ENCODE results near the gene ACTR1A.

Gene ACTR1A

GRCh38 chr10:102465466-102465865 is 37.0 kb downstream of the ACTR1A start:
- peaks cover 27 to 50% of the 10 kb centered on the region in 2 experiments for H3K27me3 ChIP-seq (ENCODE audit: control insufficient read depth in 1 of 2, insufficient read depth in 1 of 2, low read length in 2 of 2)
- no peak overlapping the region for H2AK5ac ChIP-seq (ENCODE audit: low read length, severe bottlenecking)
- no peak overlapping the region for H3K9ac ChIP-seq (ENCODE audit: low read length)
- no peaks in the 10 kb centered on the region for H3K9me3 ChIP-seq (ENCODE audit: control insufficient read depth, low read length)
- no peak overlapping the region for H3K27ac ChIP-seq (ENCODE audit: low read length, poor library complexity, severe bottlenecking)
- H4K91ac ChIP-seq (ENCODE audit: low read length) = no peak overlapping the region
- no peak overlapping the region for H2BK12ac ChIP-seq (ENCODE audit: low read length in 2 of 2)
- 92% methylated on average over 2 of the region's 3 CpGs for WGBS
- H4K8ac ChIP-seq (ENCODE audit: low read length) = no peak overlapping the region
- H3K4me3 ChIP-seq (ENCODE audit: insufficient read depth in 1 of 2, low read depth in 1 of 2, low read length in 2 of 2) = no peak overlapping the region
- H2AFZ ChIP-seq (ENCODE audit: low read depth, low read length) = no peak overlapping the region
- no peak overlapping the region for H3K14ac ChIP-seq (ENCODE audit: low read length in 2 of 2)
- no peaks in the 10 kb centered on the region for H3K36me3 ChIP-seq (ENCODE audit: control insufficient read depth in 1 of 2, insufficient read depth in 2 of 2, low read depth in 1 of 2, low read length in 2 of 2)
- no peak overlapping the region for H2BK5ac ChIP-seq (ENCODE audit: low read depth, low read length, poor library complexity, severe bottlenecking)
- no peak overlapping the region for H3K23ac ChIP-seq (ENCODE audit: low read length in 2 of 2)
- H2BK120ac ChIP-seq (ENCODE audit: low read depth, low read length) = no peak overlapping the region
- H3K18ac ChIP-seq (ENCODE audit: low read depth in 1 of 2, low read length in 2 of 2) = no peak overlapping the region
- H3K4ac ChIP-seq (ENCODE audit: low read depth in 1 of 2, low read length in 2 of 2) = no peak overlapping the region
- H3K79me1 ChIP-seq (replicated peaks; ENCODE audit: low read length, poor library complexity, severe bottlenecking) = no peaks in the 10 kb centered on the region
- peaks cover 11% of the 10 kb centered on the region for H3K4me1 ChIP-seq (ENCODE audit: control insufficient read depth, insufficient read depth, low read depth, low read length)
- H3K4me2 ChIP-seq (ENCODE audit: low read length, poor library complexity, severe bottlenecking) = no peak overlapping the region
- no peak for DNase-seq
- no peak overlapping the region for H2BK15ac ChIP-seq (ENCODE audit: low read depth, poor library complexity, severe bottlenecking)

- Histone ChIP-seq H3K4me1 (ENCODE audit: control insufficient read depth, insufficient read depth, low read depth, low read length) (peaks cover 11% of the 10 kb centered on the region), H3K14ac (ENCODE audit: low read length in 2 of 2) (no peak overlapping the region), H2BK15ac (ENCODE audit: low read depth, poor library complexity, severe bottlenecking) (no peak overlapping the region), H3K79me1 (replicated peaks; ENCODE audit: low read length, poor library complexity, severe bottlenecking) (no peaks in the 10 kb centered on the region), H4K8ac (ENCODE audit: low read length) (no peak overlapping the region), H2AFZ (ENCODE audit: low read depth, low read length) (no peak overlapping the region), H3K4me3 (ENCODE audit: insufficient read depth in 1 of 2, low read depth in 1 of 2, low read length in 2 of 2) (no peak overlapping the region), H2AK5ac (ENCODE audit: low read length, severe bottlenecking) (no peak overlapping the region), H3K36me3 (ENCODE audit: control insufficient read depth in 1 of 2, insufficient read depth in 2 of 2, low read depth in 1 of 2, low read length in 2 of 2) (no peaks in the 10 kb centered on the region), H3K9ac (ENCODE audit: low read length) (no peak overlapping the region), H3K27ac (ENCODE audit: low read length, poor library complexity, severe bottlenecking) (no peak overlapping the region), H3K27me3 (ENCODE audit: control insufficient read depth in 1 of 2, insufficient read depth in 1 of 2, low read length in 2 of 2) (peaks cover 27 to 55% of the 10 kb centered on the region in 2 experiments), H4K91ac (ENCODE audit: low read length) (no peak overlapping the region), H3K18ac (ENCODE audit: low read depth in 1 of 2, low read length in 2 of 2) (no peak overlapping the region), H3K4me2 (ENCODE audit: low read length, poor library complexity, severe bottlenecking) (no peak overlapping the region), H2BK12ac (ENCODE audit: low read length in 2 of 2) (no peak overlapping the region), H3K4ac (ENCODE audit: low read depth in 1 of 2, low read length in 2 of 2) (no peak overlapping the region), H2BK120ac (ENCODE audit: low read depth, low read length) (no peak overlapping the region), H3K9me3 (ENCODE audit: control insufficient read depth, low read length) (no peaks in the 10 kb centered on the region), H3K23ac (ENCODE audit: low read length in 2 of 2) (no peak overlapping the region), H2BK5ac (ENCODE audit: low read depth, low read length, poor library complexity, severe bottlenecking) (no peak overlapping the region)
- no peak for DNase-seq
- WGBS = 91% methylated on average over 10 of the region's 10 CpGs
These were observed 38.5 kb downstream of the ACTR1A start for GRCh38 chr10:102463983-102464382.

GRCh38 chr10:102462512-102463054 is 39.9 kb downstream of the ACTR1A start:
- Histone ChIP-seq H2BK15ac (ENCODE audit: low read depth, poor library complexity, severe bottlenecking) (no peak overlapping the region), H3K4ac (ENCODE audit: low read depth in 1 of 2, low read length in 2 of 2) (no peak overlapping the region), H2BK12ac (ENCODE audit: low read length in 2 of 2) (no peak overlapping the region), H3K4me3 (ENCODE audit: insufficient read depth in 1 of 2, low read depth in 1 of 2, low read length in 2 of 2) (peak overlapping the region in 1 of 2 experiments; percentile 27), H3K4me2 (ENCODE audit: low read length, poor library complexity, severe bottlenecking) (no peak overlapping the region), H2AK5ac (ENCODE audit: low read length, severe bottlenecking) (no peak overlapping the region), H3K27ac (ENCODE audit: low read length, poor library complexity, severe bottlenecking) (no peak overlapping the region), H3K9ac (ENCODE audit: low read length) (no peak overlapping the region), H3K23ac (ENCODE audit: low read length in 2 of 2) (no peak overlapping the region), H4K8ac (ENCODE audit: low read length) (no peak overlapping the region), H3K14ac (ENCODE audit: low read length in 2 of 2) (no peak overlapping the region), H3K18ac (ENCODE audit: low read depth in 1 of 2, low read length in 2 of 2) (no peak overlapping the region), H3K79me1 (replicated peaks; ENCODE audit: low read length, poor library complexity, severe bottlenecking) (no peaks in the 10 kb centered on the region), H4K91ac (ENCODE audit: low read length) (no peak overlapping the region), H3K36me3 (ENCODE audit: control insufficient read depth in 1 of 2, insufficient read depth in 2 of 2, low read depth in 1 of 2, low read length in 2 of 2) (no peaks in the 10 kb centered on the region), H2BK5ac (ENCODE audit: low read depth, low read length, poor library complexity, severe bottlenecking) (no peak overlapping the region), H3K4me1 (ENCODE audit: control insufficient read depth, insufficient read depth, low read depth, low read length) (peaks cover 11% of the 10 kb centered on the region), H2AFZ (ENCODE audit: low read depth, low read length) (no peak overlapping the region), H3K27me3 (ENCODE audit: control insufficient read depth in 1 of 2, insufficient read depth in 1 of 2, low read length in 2 of 2) (peaks cover 27 to 55% of the 10 kb centered on the region in 2 experiments), H2BK120ac (ENCODE audit: low read depth, low read length) (no peak overlapping the region), H3K9me3 (ENCODE audit: control insufficient read depth, low read length) (no peaks in the 10 kb centered on the region)
- no peak for DNase-seq
- 54% methylated on average over 5 of the region's 6 CpGs for WGBS

- Histone ChIP-seq H3K4me2 (ENCODE audit: low read length, poor library complexity, severe bottlenecking) (peak overlapping the region; percentile 85), H3K27ac (ENCODE audit: low read length, poor library complexity, severe bottlenecking) (no peak overlapping the region), H4K8ac (ENCODE audit: low read length) (peak overlapping the region; percentile 53), H3K23ac (ENCODE audit: low read length in 2 of 2) (peak overlapping the region in 1 of 2 experiments; percentile 17), H3K79me1 (replicated peaks; ENCODE audit: low read length, poor library complexity, severe bottlenecking) (no peaks in the 10 kb centered on the region), H2AK5ac (ENCODE audit: low read length, severe bottlenecking) (no peak overlapping the region), H2BK5ac (ENCODE audit: low read depth, low read length, poor library complexity, severe bottlenecking) (no peak overlapping the region), H3K9me3 (ENCODE audit: control insufficient read depth, low read length) (no peaks in the 10 kb centered on the region), H2BK15ac (ENCODE audit: low read depth, poor library complexity, severe bottlenecking) (no peak overlapping the region), H2AFZ (ENCODE audit: low read depth, low read length) (peak overlapping the region; percentile 30), H3K27me3 (ENCODE audit: control insufficient read depth in 1 of 2, insufficient read depth in 1 of 2, low read length in 2 of 2) (peaks cover 27 to 48% of the 10 kb centered on the region in 2 experiments), H3K36me3 (ENCODE audit: control insufficient read depth in 1 of 2, insufficient read depth in 2 of 2, low read depth in 1 of 2, low read length in 2 of 2) (no peaks in the 10 kb centered on the region), H3K4me3 (ENCODE audit: insufficient read depth in 1 of 2, low read depth in 1 of 2, low read length in 2 of 2) (peak overlapping the region; percentile 23 to 76), H3K18ac (ENCODE audit: low read depth in 1 of 2, low read length in 2 of 2) (peak overlapping the region; percentile 15 to 61), H2BK12ac (ENCODE audit: low read length in 2 of 2) (no peak overlapping the region), H3K4me1 (ENCODE audit: control insufficient read depth, insufficient read depth, low read depth, low read length) (peaks cover 11% of the 10 kb centered on the region), H2BK120ac (ENCODE audit: low read depth, low read length) (no peak overlapping the region), H3K9ac (ENCODE audit: low read length) (peak overlapping the region; percentile 59), H3K14ac (ENCODE audit: low read length in 2 of 2) (no peak overlapping the region), H3K4ac (ENCODE audit: low read depth in 1 of 2, low read length in 2 of 2) (peak overlapping the region in 1 of 2 experiments; percentile 4), H4K91ac (ENCODE audit: low read length) (no peak overlapping the region)
- 2% methylated on average over 54 of the region's 54 CpGs for WGBS
- DNase-seq = peak; percentile 81
These were observed 41.1 kb downstream of the ACTR1A start for GRCh38 chr10:102461187-102462054.
